Endometrial microvascular endothelial cells (primary cell): ENCODE results near the gene NEURL1. TPM values are rescaled to one million over a fixed set of nuclear protein-coding genes. Genes with fewer than 3 reads are reported as not detected.

Experiments used
- total RNA-seq: library from RNA; depleted of rRNA; stranded (reverse); fragments of >200 nt; gene quantifications from one replicate; pipeline ENCODE4 v1.2.3, GENCODE V29; 2015; ENCODE audit errors: inconsistent ontology term

Gene NEURL1
- total RNA-seq, 1 donor from 2014 or later, result not detected

Other genes with a start within 250 kb of the NEURL1 start
- gene RPEL1, start 247.8 kb upstream of the NEURL1 start, total RNA-seq, result 0.09 TPM
- gene INA, start 216.6 kb upstream of the NEURL1 start, total RNA-seq, result 0.46 TPM
- gene PCGF6, start 142.6 kb upstream of the NEURL1 start, total RNA-seq, result 17.7 TPM
- 6.4 TPM for gene TAF5, start 125.7 kb upstream of the NEURL1 start, total RNA-seq
- gene ATP5MK, start 97.2 kb upstream of the NEURL1 start, total RNA-seq, result 425 TPM
- 43.3 TPM for gene PDCD11, start 97.1 kb upstream of the NEURL1 start, total RNA-seq
- gene CALHM2, start 41.3 kb upstream of the NEURL1 start, total RNA-seq, result 15.1 TPM
- gene CALHM1, start 34.8 kb upstream of the NEURL1 start, total RNA-seq, result not detected
- gene CALHM3, start 14.5 kb upstream of the NEURL1 start, total RNA-seq, result not detected